HG03196 (cell line): ENCODE results near the gene PSMB7.

Experiments
- ATAC-seq: cut with Tn5 transposase; IDR thresholded peaks from one replicate; pipeline ENCODE4 v1.9.1; 2021; ENCODE audit not compliant: unreplicated experiment

The PSMB7 gene

DNA sequence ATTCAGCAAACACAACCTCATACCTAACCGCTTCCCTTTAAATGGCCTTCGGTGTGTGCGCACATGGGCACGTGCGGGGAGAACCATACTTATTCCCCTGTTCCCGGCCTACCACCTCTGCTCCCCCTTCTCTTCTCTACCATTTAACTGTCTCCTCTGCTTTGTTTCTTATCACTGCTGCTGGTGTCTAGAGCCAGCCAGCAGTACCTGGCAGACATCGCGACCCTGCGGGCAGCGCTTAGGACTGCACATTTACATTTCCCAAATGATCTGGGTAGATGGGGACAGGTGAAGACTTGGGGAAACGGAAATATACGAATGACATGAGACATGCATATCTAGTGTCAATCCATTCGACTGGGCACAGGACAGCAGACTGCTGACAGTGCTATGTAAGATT, 56.6 kb downstream of the PSMB7 start:
- no peak for ATAC-seq

DNA sequence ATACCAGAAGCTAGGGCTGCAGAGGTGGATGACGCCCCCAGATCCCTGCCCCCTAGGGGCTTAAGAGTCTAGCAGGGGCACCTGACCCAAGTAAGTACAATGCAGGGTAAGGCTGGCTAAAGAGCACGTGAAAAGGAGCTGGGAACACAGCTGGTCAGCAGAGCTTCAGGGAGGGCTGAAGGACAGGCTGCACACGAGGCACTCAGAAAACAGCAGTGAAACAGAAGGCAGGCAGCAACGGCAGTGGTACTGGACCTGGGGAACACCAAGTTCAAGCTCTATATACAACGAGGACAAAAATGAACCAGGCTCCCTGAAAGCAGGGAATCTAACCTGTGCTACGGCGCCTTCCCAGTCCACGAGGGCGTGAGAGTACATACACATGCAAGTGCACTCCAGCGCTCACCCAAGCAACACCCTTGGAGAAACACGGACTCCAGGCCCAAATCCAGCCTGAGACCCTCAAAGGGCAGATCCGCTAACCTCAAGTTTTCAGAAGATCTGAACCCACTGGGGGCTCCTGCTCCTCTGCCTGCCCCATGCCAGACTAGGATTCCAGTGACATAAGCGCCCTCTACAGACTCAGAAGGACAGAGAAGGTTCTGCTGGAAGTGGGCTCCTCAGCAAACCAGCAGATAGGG, 57.4 kb downstream of the PSMB7 start:
- ATAC-seq, result no peak

DNA sequence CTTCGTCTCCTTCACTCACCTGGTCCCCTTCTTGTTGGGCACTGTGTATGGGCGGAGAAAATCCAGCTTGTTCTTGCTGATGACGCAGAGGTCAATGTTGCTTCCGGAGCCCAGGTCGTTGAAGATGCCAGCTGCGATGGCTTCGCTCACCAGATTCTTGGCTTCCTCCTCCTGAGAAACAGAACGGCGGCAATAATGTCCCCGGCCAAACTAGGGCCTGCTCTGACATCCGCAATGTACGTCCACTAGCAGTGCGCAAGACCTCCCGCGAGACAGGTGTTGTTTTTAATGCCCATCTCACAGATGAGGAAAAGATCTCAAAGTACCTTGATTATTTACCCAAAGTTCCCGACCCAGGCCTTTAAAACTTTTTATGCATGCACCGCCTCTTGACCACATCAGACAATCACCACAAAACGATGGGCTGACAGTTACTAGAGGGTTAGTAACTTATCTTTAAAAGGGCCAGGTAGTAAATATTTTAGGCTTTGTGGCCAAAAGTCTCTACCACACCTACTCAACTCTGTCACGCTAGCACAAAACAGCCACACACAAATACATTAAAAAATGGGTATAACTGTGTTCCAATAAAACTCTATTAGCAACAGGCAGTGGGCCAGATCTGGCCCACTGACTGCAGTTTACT, 58.4 kb downstream of the PSMB7 start:
- no peak for ATAC-seq

DNA sequence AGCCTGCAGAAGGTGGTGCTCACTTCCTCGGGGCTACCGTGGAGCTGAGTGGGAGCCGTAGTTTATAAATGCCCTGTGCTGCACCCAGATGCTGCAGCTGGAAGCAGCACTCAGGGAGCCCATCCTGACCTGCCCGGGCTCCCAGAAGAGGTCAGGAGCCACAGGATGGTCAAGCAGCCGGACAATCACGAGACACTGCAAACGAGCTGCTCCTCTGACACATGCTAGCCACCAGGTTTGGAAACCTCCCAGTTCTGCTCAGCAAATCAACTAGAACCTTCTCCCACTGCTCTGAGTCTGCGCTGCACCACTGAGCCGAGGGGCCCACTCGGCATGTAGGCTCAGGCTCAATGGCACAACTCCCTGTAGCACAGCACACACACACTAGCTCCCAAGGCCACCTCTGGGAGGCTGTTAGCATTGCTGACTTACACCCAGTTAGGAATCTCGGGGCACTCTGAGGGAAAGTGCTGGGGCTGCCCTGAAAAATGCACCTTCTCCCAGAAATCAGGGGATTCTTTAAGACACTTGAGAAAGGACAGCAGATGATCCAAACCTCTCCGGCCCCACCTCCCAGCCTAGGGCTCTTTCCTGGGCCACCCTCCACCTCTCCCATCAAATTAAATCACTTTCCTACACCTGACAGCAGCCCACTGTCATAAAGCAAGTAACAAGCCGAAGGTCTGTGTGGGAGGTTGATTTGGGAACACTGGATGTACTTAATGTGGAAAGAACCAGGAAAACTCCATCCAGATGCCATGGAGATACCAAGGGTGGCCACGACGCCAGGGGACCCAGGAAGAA, 59.1 kb downstream of the PSMB7 start:
- ATAC-seq, result no peak

DNA sequence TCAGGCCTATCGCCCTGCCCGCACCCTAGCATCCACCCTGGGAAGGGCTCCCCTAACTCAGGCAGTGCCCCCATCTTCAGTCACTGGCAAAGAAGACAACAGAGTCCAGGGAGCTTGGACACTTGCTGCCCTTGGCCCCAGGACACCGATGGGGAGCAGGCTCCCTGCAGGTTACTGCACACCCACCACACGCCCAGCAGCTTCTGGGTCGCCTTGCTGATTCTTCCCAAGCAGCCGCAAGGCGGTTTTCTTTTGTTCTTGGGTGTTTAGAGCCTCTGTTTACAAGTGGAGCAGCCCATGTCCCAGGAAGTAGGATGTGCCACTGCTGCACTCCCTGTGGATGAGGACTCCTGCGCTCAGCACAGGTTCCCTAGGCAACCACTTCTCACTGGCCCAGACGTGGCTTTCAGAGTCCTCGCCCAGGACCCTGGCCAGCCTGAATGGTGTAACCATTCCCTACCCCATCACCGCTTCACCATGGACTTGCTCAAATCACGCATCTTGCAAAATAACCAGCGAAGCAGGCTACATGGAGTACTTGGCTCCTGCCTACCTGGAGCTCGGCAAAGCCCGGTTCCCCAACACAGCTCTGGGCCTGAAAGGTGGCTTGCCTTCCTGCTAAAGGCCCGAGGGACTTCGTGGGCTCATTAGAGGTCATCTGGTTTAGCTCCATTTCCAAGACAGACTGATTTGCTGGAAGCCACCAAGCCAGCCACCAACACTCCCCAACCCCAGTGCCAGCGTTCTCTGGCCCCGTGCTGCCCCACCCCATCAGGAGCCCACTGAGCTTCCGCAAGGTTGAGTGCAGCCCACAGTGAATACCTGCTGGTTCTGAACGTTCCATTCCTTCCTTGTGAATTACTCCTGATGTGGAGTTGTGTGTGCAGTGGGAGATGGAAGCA, 60.0 kb downstream of the PSMB7 start:
- no peak for ATAC-seq

DNA sequence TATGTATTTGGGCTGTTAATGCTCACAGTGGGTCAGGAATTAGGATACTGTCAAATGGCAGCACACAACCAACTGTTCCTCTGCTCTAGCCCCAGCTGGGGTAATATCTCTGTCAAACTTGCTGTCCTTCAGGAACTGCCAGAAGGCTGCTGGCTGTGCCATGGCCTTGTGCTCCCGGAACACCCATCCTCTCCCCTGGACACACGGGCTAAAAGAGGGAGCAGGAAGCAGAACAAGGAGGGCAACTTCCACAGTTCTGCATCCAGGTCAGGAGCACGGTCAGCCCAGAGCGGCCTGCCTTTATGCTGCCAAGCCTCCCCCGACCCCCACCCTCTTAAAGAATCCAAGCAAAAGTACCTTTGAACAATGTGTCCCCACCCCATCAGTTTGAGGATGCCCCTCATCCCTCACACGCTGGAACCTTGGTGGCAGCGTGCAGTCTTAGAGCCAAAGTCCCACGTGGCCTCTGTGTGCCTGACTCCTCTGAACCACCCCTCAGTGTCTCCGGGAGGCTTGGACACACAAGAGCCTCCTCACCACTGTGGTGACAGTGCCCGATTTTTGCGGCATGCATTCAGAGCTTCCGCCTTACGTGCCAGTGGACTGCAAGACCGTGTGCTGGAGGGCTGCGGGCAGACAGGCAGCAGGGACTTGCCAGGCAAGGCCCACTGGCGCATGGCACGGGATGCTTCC, 60.8 kb downstream of the PSMB7 start:
- ATAC-seq, result no peak

DNA sequence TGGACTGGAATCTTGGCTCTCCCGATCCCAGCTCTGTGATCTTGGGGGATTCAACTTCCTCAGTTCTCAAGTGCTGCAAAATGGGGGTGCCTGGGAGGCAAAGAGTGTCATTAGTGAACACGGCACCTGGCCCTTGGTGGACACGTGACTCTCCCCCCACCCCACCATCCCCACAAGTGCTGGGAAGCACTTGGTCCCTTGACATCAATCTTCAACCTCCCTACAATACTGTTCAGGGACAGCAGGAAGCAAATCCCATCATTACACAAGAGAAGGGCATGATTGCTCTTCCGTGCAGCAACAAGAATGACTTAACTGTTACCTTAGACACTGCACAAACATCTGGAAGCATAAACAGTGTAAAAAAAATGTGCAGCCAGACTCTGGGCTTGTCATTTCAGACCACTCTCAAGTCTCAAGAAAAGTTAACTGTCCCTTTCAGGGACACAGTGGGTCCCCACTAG, 61.4 kb downstream of the PSMB7 start:
- ATAC-seq, result no peak

DNA sequence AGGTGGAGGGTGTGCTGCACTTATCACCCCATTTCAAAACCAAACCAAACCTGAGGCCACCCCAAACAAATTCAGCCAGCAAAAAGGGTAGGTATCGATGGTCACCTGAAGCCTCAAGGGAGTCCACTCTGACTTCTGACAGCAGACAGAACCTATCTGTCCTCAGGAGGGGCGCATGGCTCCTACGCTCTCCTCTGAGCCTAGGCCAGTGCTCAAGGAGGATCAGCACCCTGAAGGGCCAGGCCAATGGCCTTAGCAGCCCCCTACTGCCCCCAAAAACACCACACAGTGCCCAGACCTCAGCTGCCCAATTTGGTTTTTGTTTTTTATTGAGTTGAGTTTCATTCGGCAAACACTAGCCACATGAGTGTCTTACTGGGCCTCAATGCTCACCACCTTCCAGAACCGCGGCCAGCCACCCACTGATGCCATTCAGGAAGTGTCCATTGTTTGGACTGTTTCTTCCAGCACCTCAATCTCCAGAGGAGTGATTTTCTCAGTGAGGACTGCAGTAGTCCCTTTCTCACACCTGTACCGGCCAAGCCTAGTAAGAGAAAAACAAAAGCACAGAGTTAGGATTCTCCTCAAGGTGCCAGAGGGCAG, 62.0 kb downstream of the PSMB7 start:
- ATAC-seq, result no peak

DNA sequence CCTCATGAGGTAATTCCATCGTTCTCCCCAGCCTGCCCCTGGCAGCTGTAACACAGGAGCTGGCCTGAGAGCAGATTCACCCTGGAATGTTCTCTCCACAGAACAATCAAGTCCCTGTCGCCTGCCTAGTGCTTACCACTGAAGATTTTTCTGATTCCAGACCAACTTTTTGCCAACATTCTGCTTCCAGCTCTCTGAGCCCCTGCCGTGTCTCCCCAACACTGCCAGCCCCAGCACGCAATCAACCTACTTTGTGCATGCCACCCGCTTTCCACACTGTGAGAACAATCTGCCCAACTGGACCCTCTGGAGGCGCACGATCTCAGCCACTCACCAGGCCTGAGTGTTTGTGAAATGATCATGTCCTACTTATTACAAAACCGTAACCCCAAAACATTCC, 62.6 kb downstream of the PSMB7 start:
- ATAC-seq, result no peak

DNA sequence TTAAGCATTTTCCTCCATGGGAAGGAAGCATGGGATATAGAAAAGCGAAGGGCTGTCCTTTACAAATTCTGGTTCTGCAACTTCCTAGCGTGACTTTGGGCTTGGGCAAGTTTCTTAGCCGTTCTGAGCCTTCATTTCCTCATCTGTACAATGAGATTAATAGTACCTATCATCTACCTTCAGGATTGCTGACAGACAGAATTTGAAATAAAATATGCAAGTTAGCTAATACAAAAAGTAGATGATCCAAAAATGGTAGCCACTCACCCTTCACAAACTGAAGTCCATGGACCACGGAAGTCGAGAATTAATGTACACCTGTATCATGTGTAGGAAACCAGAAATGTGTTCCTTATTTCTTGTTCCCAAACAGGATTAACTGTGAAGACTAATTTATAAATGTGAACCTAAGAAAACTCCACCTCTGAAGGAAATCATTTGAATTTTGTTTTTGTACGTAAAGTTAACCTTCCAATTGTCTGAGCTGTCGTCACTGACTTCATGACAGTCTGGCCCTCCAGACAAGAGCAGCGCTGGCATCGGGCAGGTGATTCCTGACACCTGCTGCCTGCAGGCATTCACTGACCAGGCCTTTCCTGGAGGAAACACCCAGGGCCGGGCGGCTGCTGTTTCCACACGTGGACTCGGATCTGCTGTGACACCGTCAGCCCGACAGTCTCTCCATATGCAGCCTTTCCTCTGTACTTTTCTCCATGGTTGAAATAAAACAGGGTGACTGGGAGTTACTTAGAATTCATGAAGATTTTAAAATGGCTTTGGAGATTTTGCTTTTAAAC, 63.4 kb downstream of the PSMB7 start:
- ATAC-seq, result no peak

DNA sequence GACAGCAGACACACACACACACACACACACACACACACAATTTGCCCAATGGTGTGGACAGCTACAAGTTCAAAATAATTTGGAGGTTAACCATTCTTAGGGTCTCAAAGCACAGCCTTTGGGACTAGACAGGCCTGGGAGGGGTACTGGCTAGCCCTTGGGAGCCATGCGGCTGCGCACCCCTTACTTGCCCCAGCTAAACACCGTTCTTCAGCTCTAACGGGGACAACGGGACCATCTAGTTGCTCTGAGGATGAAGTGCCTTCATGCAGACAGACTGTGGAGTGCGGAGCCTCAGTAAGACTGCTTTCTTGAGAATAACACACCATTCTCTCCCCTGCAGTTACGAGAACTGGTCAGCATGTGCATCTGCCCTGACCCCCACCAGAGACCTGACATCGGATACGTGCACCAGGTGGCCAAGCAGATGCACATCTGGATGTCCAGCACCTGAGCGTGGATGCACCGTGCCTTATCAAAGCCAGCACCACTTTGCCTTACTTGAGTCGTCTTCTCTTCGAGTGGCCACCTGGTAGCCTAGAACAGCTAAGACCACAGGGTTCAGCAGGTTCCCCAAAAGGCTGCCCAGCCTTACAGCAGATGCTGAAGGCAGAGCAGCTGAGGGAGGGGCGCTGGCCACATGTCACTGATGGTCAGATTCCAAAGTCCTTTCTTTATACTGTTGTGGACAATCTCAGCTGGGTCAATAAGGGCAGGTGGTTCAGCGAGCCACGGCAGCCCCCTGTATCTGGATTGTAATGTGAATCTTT, 64.6 kb downstream of the PSMB7 start:
- ATAC-seq, result no peak

DNA sequence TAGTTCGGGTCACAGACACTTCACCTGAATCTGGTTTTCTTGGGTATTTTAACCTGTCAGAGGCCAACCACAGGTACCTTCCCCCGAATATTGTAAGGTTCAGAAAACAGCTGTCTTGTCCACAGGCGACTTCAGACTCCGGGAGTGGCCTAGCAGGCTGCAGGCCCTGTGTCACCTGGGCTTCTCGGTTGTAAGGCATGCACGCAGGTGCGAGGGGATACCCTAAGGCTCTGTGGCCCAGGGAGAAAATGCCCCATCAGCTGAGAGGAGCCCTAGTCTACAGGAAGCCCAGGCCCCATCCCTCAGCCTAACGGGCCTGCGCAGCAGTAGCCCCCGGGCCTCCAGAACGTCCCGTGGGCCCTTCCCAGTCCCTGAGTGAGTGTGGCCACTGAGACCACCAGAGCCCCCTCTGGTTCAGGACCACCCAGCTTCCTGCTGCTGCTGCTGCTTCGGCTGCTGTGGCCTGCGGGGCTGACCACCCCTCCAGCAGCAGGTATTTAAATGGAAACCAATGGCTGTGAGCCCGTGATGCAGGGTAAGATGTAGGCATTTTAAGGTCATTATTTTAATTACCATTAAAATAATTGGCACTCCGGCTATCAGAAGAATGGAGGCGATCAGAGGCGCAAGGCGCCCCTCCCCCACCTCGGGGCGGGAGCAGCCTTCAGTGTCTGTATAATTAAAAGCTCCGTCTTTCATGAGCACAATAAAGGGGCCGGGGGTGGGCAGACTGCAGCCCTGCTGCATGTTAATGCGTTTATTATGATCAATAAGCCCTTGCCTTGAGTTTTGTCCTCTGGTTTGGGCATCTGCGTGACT, 65.4 kb downstream of the PSMB7 start:
- ATAC-seq, result no peak

DNA sequence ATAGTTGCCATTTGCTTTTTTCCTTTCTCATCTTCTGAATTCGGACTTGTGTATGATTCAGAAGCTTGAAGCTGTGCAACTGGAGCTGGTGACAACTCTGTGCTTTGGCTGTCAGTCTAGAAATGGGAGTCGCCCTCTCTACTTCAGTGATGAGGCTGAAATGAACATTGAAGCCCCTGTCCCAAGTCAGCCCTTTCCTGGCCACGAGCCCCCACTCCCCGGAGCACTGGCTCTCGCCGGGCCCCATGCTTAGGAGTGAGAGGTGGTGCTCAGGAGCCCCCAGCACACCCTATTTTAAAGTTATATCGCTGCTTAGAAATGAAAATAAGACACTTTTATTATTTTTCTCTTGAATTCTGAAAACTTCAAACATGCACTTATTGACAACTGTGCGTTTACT, 66.0 kb downstream of the PSMB7 start:
- ATAC-seq, result no peak

DNA sequence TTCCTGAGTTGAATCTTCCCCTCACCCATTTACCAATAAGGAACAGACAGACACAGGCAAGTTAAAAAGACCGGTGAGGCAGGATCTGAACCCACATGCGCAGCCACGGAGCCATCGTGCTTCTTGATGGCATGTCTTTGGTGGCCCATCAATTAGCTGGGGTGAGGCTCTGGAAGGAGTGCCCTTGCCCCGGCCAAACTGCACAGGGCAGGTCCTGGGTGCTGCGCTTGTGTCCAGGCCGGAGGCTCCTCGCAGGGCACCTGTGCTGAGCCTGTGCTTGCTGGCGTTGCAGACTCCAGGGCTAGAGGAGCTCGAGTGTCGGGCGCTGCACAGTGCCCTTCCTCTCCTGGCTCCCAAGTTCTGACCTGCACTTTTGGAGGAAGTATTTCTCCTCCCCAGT, 66.4 kb downstream of the PSMB7 start:
- no peak for ATAC-seq

DNA sequence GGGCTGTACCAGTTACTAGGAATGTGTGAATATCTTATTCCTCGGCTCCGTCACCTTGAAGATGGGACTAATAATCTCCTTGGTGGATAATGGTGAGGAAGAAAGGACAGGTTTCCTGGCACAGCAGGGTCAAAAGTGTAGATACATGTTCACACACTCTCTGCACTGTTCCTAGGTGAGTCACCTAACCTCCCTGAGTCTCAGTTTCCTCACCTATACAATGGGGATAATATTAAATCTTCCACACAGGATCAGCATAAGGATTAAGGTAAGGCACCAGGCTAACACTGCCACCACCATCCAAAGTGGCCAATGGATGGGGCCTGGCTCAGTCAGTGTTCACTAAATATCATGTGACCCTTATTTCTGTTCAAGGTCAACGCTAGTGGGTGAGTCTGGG, 66.9 kb downstream of the PSMB7 start:
- no peak for ATAC-seq

DNA sequence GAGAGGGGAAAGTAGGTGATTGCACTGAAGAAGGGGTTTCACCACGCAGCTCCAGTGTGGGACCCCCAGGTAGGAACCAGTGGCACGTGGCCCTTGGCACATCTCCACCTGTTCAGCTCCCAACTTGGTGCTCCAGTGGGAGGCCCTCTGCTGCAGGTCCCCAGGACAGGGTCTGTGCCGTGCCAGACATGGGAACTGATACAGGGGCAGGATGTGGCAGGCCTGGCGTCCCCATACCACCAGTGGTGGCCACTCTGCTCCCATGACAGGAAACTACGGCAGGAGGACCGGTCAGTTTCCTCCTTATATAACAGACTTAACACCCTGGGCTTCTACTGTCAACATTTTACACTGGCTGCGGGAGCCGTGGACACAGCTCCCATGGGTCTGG, 67.3 kb downstream of the PSMB7 start:
- no peak for ATAC-seq

DNA sequence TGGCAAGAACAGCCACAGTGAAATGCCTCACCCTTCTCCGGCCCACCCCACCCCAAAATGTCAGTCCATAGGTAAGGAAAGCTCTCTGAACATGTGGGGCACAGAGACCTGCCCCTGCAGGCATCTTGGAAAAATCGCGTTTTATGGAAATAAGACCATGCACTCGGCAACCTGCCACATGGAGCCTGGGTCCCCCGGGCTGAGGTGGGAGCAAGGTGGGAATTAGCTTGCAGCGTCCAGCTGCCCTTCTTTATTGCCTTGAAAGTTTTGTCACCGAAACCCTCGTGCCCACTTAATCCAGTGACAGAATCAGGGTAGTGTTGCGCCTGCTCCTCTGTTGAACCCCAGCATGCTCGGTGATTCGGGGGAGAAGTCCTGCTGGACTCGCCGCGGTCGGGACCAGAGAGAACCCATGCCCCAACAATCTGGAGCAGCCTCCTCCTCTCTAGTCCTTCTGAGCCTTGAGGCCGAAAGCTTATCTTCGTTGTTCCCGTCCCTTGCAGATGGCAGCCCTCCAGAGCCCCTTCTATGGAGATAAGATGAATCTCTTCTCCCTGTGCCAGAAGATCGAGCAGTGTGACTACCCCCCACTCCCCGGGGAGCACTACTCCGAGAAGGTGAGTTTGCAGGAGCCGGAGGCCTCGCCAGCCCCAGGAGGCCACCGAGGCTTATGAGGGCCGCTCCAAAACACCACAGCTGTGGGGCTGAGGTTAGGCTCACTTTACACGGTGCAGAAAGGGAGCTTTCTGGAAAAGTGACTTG, 67.9 kb downstream of the PSMB7 start:
- ATAC-seq, result no peak
